Renal pelvis (tissue), 4 donors: Measurements from ENCODE around the gene DDX54. TPM values are rescaled to one million over a fixed set of nuclear protein-coding genes. Genes with fewer than 3 reads are reported as not detected.
"Not testable (repeated sequence)": the region's sequence is repeated elsewhere in the genome, so short reads cannot be mapped to it uniquely, and the experiment has no call there.

Experiments used
- DNase-seq: peaks from one replicate; pipeline ENCODE4 v3.0.0-alpha.2; 2013
- polyA plus RNA-seq, 3 donors: library from polyadenylated mRNA; unstranded; fragments of 120-200 nt; gene quantifications; one replicate each; pipeline ENCODE4 v1.2.1, GENCODE V29; 2013; ENCODE audit not compliant: insufficient read length in 3 of 3

Gene DDX54
- polyA plus RNA-seq, 3 donors = 71.7 to 106 (median 97.1) TPM

- DNase-seq = no peak
Observed at GRCh38 chr12:113145720-113146551, 39.3 kb downstream of the DDX54 start.

DNA sequence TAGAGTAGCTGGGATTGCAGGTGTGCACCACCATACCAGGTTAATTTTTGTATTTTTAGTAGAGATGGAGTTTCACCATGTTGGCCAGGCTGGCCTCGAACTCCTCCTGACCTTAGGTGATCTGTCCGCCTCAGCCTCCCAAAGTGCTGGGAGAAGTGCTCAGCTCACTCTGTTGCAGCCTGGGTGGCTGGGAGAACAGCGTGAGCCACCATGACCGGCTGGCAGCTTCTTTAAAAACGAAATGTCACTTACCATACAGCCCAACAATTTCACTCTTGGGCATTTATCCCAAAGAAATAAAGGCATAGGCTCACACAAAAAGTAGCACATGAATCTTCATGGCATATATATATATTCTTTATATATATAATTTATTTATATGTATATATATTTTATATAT lies 40.5 kb downstream of the DDX54 start:
- DNase-seq = no peak

DNA sequence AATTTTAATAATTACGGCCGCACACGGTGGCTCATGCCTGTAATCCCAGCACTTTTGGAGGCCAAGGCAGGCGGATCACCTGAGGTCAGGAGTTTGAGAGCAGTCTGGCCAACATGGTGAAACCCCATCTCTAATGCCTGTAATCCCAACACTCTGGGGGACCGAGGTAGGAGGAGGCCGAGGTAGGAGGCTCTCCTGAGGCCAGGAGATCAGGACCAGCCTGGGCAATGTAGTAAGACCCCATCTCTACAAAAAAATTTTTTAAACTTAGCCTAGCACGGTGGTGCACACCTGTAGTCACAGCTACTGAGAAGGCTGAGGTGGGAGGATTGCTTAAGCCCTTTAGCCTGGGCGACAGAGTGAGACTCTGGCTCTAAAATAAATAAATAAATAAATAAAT lies 41.3 kb downstream of the DDX54 start:
- no peak for DNase-seq

GRCh38 chr12:113142886-113143332 lies 42.4 kb downstream of the DDX54 start:
- no peak for DNase-seq

- no peak for DNase-seq
Observed at GRCh38 chr12:113142173-113142885, 42.9 kb downstream of the DDX54 start.

GRCh38 chr12:113141716-113142115 lies 43.6 kb downstream of the DDX54 start:
- DNase-seq = not testable (repeated sequence)

- DNase-seq = no peak
Observed at GRCh38 chr12:113140706-113141105, 44.6 kb downstream of the DDX54 start.

- DNase-seq = peak; percentile 72
Observed at GRCh38 chr12:113138826-113139225, 46.5 kb downstream of the DDX54 start.

DNA sequence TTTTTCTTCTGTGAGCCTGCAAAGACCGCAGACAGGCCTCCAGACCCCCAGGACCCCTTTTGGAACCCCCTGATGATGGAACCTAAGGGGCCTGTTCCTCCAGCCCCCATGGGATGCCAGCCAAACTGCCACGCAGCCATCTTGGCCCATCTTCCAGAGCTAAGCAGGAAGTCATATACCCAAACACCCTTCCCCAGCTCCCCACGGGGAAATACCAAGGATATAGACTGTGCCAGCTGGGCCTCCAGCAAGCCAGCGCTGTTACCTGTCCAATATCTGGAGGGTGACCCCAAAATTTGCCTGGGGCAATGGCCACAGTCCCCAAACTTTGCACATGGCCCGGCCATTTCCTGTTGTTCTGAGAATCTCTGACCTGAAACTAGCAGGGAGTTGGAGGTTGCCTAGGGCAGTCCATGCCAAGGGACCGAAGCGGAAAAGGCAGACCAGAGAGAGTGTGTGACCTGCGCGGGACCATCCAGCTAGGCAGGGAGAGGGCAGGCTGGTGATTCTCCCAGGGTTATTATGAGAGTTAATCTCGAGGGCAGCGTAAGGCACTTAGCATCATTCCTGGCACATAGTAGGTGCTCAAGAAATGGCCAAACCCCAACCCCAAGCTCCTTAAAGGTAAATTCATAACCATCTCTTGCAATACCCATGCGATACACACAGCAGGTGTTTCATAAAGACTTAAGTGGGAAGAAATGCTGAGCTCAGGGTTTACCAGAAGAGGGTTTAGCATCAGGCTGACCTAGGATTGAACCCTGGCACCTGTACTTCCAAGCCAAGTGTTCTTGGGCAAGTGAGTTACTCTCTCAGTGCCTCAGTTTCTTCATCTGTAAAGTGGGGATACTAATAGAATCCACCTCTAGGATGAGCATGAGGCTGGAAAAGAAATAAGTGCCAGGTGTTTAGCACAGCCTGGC lies 47.2 kb downstream of the DDX54 start:
- no peak for DNase-seq

DNA sequence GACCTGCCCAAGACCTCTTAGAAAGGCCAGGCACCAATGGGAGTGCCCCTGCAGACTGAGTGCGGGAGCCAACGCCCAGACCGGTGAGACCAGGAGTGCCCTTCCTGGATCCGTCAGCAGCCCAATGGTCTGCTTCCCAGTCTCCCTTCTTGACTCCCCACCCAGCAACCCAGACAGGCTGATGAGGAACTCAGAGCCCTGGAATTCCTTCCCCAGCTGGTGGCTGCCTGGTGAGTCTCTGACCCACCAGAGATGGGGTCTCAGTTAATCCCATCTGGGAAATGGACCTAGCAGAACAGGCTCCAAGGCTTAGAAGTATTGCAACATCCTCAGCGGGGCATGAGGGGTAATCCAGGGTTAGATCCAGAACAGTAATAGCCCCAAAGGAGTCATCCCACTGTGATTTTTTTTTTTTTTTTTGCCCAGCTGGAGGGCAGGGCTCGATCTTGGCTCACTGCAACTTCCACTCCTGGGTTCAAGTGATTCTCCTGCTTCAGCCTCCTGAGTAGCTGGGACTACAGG lies 48.2 kb downstream of the DDX54 start:
- no peak for DNase-seq

- no peak for DNase-seq
Observed at GRCh38 chr12:113136128-113136989, 48.9 kb downstream of the DDX54 start.

GRCh38 chr12:113135178-113136127 lies 49.8 kb downstream of the DDX54 start, which contains the start of gene RASAL1:
RASAL1 (minus strand) TSS chr12:113135761; CDS start chr12:113135462, 299 bp downstream.
- DNase-seq = no peak

GRCh38 chr12:113134521-113134951 lies 50.7 kb downstream of the DDX54 start:
- no peak for DNase-seq

DNA sequence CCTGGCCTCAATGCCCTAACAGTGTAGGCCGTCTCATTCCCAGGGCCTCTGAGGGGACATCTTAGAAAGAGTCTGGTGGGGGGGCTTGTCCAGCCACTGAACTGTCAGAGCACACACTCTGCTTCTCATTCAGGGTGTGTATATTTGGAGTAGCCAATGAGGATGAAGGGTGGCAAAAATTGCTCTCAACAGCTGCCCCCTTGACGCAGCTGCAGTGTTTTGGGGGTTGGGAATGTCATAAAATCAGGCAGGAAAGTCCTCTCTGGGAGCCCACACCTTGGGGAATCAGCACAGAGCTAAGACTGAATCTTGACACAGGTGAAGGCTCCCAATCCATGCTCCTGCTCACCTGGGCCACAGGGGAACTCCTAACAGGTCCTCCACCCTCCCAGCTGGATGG lies 51.2 kb downstream of the DDX54 start:
- no peak for DNase-seq

DNA sequence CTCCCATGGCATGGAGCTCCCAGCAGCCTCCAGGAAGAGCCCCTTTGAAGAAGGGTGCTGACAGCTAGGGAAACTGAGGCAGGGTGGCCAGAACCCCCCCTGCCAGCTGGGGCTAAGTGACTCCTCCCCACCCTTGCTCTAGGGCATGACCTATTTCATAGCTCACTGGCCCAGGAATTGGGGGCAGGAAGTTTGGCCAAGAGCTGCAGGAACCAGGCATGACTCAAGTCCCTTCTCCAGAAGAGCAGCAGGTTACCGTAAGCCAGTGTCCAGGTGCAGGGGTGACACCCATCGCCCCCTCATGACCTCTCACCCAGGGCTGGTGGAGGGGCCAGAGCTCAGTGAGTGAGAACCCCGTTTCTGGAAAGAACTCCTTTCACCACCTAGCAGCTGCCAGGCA lies 51.6 kb downstream of the DDX54 start:
- no peak for DNase-seq

DNA sequence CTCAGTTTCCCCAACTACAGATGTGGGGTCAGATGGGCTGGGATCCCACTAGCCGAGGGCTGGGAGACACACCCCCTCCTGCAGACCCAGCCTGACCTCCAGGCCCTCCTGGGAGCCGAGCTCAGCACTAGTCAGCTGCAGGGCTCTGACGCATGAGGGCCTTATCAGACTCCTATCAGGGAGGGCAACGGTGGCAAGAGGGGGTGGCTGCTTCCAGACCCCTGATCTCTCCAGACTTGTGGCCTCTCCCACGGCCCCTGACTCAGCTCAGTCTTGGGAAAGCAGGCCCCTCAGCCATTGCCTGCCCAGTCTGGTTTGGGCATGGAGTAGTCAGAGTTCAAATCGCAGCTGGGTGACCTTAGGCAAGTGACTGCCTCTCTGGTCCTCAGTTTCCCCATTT lies 52.2 kb downstream of the DDX54 start:
- no peak for DNase-seq

GRCh38 chr12:113131556-113131955 lies 53.7 kb downstream of the DDX54 start:
- DNase-seq = no peak

DNA sequence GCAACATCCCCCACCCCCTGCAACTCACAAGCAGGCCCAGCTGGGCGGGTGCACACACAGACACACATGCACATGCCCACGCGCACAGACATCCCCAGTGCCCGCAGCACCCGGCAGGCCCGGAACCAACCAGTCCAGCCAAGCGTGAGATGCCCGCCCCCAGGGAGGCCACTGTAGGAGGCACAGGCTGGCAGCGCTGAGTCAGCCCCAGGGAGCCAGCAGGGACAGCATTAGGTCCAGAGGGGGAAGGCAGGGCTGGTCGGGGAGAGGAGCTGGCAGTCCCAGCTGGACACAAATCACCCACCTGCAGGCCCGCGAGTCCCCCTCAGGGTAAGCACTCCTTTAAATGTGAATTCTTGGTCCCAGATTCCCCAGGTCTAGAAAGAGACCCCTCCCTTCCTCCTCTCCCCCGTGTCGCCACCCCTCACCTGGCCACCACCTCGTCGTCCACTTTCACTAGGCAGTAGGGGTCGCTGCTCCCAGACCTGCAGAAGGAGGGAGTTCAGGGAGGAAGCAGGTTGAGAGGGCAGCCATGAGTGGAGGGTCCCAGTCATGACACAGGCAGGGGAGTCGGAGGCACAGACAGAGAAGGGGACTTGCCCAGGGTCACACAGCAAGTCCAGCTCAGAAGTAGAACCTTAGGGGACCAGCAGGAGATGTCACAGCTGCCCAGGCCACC lies 54.7 kb downstream of the DDX54 start:
- peak; percentile 52 for DNase-seq
